GM21515 (cell line): ENCODE results near the gene RAB3A.

Experiments used
- ATAC-seq: cut with Tn5 transposase; IDR thresholded peaks from one replicate; pipeline ENCODE4 v1.9.1; 2021; ENCODE audit not compliant: unreplicated experiment

The RAB3A gene

GRCh38 chr19:18203863-18204393 lies at the start of gene RAB3A:
TSS of gene RAB3A (minus strand) at chr19:18204042. CDS start at chr19:18202740, 1,302 bp downstream.
- peak; percentile 87 for ATAC-seq

GRCh38 chr19:18253130-18253529 lies 49.3 kb upstream of the RAB3A start:
- ATAC-seq: no peak

- ATAC-seq: no peak
Measured at GRCh38 chr19:18252370-18252717, 48.5 kb upstream of the RAB3A start.

- ATAC-seq: no peak
Measured at GRCh38 chr19:18251587-18252369, 47.9 kb upstream of the RAB3A start.

GRCh38 chr19:18249834-18250233 lies 46.0 kb upstream of the RAB3A start:
- no peak for ATAC-seq

- no peak for ATAC-seq
Measured at GRCh38 chr19:18245297-18245696, 41.5 kb upstream of the RAB3A start.

GRCh38 chr19:18239303-18239702 lies 35.5 kb upstream of the RAB3A start:
- no peak for ATAC-seq

- ATAC-seq: no peak
Measured at GRCh38 chr19:18234194-18234593, 30.4 kb upstream of the RAB3A start.

GRCh38 chr19:18233224-18233825 lies 29.5 kb upstream of the RAB3A start:
- ATAC-seq: no peak

- no peak for ATAC-seq
Measured at GRCh38 chr19:18232540-18233223, 28.8 kb upstream of the RAB3A start.

GRCh38 chr19:18231775-18232174 lies 27.9 kb upstream of the RAB3A start:
- no peak for ATAC-seq

GRCh38 chr19:18230941-18231734 lies 27.3 kb upstream of the RAB3A start:
- ATAC-seq: no peak

- ATAC-seq: no peak
Measured at GRCh38 chr19:18229915-18230314, 26.1 kb upstream of the RAB3A start.

GRCh38 chr19:18229474-18229873 lies 25.6 kb upstream of the RAB3A start:
- ATAC-seq: no peak

- no peak for ATAC-seq
Measured at GRCh38 chr19:18227781-18228271, 24.0 kb upstream of the RAB3A start.

GRCh38 chr19:18226956-18227780 lies 23.3 kb upstream of the RAB3A start:
- ATAC-seq: no peak

GRCh38 chr19:18225702-18226468 lies 22.0 kb upstream of the RAB3A start, which contains the start of gene PDE4C:
TSS of gene PDE4C (minus strand) at chr19:18226438. CDS start at chr19:18226415, 23 bp downstream.
- ATAC-seq: no peak

- ATAC-seq: no peak
Measured at GRCh38 chr19:18225355-18225701, 21.5 kb upstream of the RAB3A start.
